Naive thymus-derived CD4-positive, alpha-beta T cell (primary cell): ENCODE measurements around the gene EHMT1. TPM values are rescaled to one million over a fixed set of nuclear protein-coding genes. Genes with fewer than 3 reads are reported as not detected.
A peak's percentile ranks its signal among the peaks of the same experiment; 100 is the strongest.
"Not testable (repeated sequence)": the region's sequence is repeated elsewhere in the genome, so short reads cannot be mapped to it uniquely, and the experiment has no call there.

Experiments used
- ATAC-seq: fragments of 150-1000 bp; cut with Tn5 transposase; 2 replicates; pipeline ENCODE4 v1.10.0; 2021; ENCODE audit warnings: mild to moderate bottlenecking, moderate library complexity
- CTCF ChIA-PET: fragments of 350-600 bp; sonication (Branson Sonifier 250); formaldehyde crosslinking; loops from one replicate; lab custom pipeline; 2021; ENCODE audit warnings: antibody characterized with exemption; lab: Charles Lee
- POLR2A ChIA-PET: fragments of 350-600 bp; sonication (Branson Sonifier 250); formaldehyde crosslinking; loops from one replicate; lab custom pipeline; 2021; ENCODE audit warnings: antibody characterized with exemption, inconsistent platforms; lab: Charles Lee
- DNase-seq, 9 donors: peaks; one replicate each; pipeline versions ENCODE4 v3.0.0 to v3.0.0-alpha.2; 2020 to 2022; ENCODE audit warnings: mixed read lengths in 1 of 9
- H3K27ac ChIP-seq: one replicate; pipeline ENCODE4 v1.7.0; 2013; ENCODE audit warnings: mild to moderate bottlenecking, low read depth, low read length, moderate library complexity
- H3K27me3 ChIP-seq, 2 donors: one replicate each; pipeline ENCODE4 v1.7.0; 2013; ENCODE audit warnings: low read length in 2 of 2, mild to moderate bottlenecking in 2 of 2, moderate library complexity in 2 of 2; ENCODE audit not compliant: control insufficient read depth in 2 of 2, insufficient read depth in 2 of 2
- H3K36me3 ChIP-seq, 3 experiments: 1 replicate in 2 of 3; 2 replicates in 1 of 3; pipeline ENCODE4 v1.7.0; 2013; ENCODE audit warnings: low read length in 3 of 3, mild to moderate bottlenecking in 3 of 3, moderate library complexity in 1 of 3; ENCODE audit not compliant: insufficient read depth in 3 of 3, control insufficient read depth in 2 of 3
- H3K4me1 ChIP-seq, 2 donors: one replicate each; pipeline ENCODE4 v1.7.0; 2013; ENCODE audit warnings: low read length in 2 of 2, mild to moderate bottlenecking in 2 of 2, moderate library complexity in 1 of 2; ENCODE audit not compliant: control insufficient read depth in 2 of 2, insufficient read depth in 2 of 2
- H3K4me3 ChIP-seq: 2 replicates; pipeline ENCODE4 v1.7.0; 2013; ENCODE audit warnings: mild to moderate bottlenecking, low read length
- H3K9me3 ChIP-seq, 3 experiments: 1 replicate in 2 of 3; 2 replicates in 1 of 3; pipeline ENCODE4 v1.7.0; 2013; ENCODE audit warnings: low read length in 3 of 3; ENCODE audit not compliant: control insufficient read depth in 2 of 3
- H3K27ac Mint-ChIP-seq, 9 donors: one replicate each; pipeline ENCODE4 v1.8.0; 2020 to 2022; ENCODE audit warnings: mixed read lengths in 9 of 9, mild to moderate bottlenecking in 8 of 9, moderate library complexity in 5 of 9, inconsistent platforms in 2 of 9
- H3K27me3 Mint-ChIP-seq, 5 donors: one replicate each; pipeline ENCODE4 v1.8.0; 2021 to 2022; ENCODE audit warnings: mixed read lengths in 5 of 5, mild to moderate bottlenecking in 1 of 5
- H3K36me3 Mint-ChIP-seq, 5 donors: one replicate each; pipeline ENCODE4 v1.8.0; 2020 to 2022; ENCODE audit warnings: mixed read lengths in 5 of 5, mild to moderate bottlenecking in 3 of 5, inconsistent platforms in 1 of 5
- H3K4me1 Mint-ChIP-seq, 7 donors: one replicate each; pipeline ENCODE4 v1.8.0; 2020 to 2022; ENCODE audit warnings: mixed read lengths in 7 of 7, mild to moderate bottlenecking in 3 of 7, inconsistent platforms in 1 of 7
- H3K4me3 Mint-ChIP-seq, 10 donors: one replicate each; pipeline ENCODE4 v1.8.0; 2020 to 2022; ENCODE audit warnings: mild to moderate bottlenecking in 10 of 10, mixed read lengths in 10 of 10, moderate library complexity in 6 of 10, inconsistent platforms in 2 of 10
- H3K9me3 Mint-ChIP-seq, 11 donors: one replicate each; pipeline ENCODE4 v1.8.0; 2020 to 2022; ENCODE audit warnings: mixed read lengths in 11 of 11, mild to moderate bottlenecking in 4 of 11, inconsistent platforms in 1 of 11, moderate library complexity in 1 of 11
- intact Hi-C, 2 donors: fragments of 100-400 bp; cut with micrococcal nuclease; formaldehyde crosslinking; loops; one replicate each; pipeline ENCODE4 v1.15.1; 2023
- polyA plus RNA-seq, 2 donors: library from polyadenylated mRNA; unstranded; fragments of 300-500 nt; fragmentation: Illumina TruSeq; gene quantifications; one replicate each; pipeline ENCODE4 v1.2.3, GENCODE V29; 2021
- total RNA-seq, 6 experiments: library from RNA in 5 of 6; stranded (reverse) in 5 of 6; gene quantifications; 1 replicate in 5 of 6; 2 replicates in 1 of 6; pipeline ENCODE4 v1.2.3 and lab custom pipeline; 2021 to 2026

EHMT1 gene
- total and polyA plus RNA-seq, 7 experiments from 2014 or later: 24.7 to 132 (median 112) TPM

- Histone ChIP-seq H3K27ac (no peak overlapping the region), H3K27me3 (no peaks in the 10 kb centered on the region), H3K36me3 (no peaks in the 10 kb centered on the region), H3K9me3 (no peaks in the 10 kb centered on the region), H3K4me1 (no peaks in the 10 kb centered on the region), H3K4me3 (no peak overlapping the region)
- ChIA-PET POLR2A (no interaction called here), CTCF (no interaction called here)
- peak overlapping the region in 2 of 10 donors; percentile 5 to 70 for H3K4me3 Mint-ChIP-seq
- intact Hi-C loops: no loop called here
- DNase-seq: no peak
- peaks cover 0 to 7% (median 0%) of the 10 kb centered on the region in 5 donors for H3K36me3 Mint-ChIP-seq
- peaks cover 12 to 59% (median 40%) of the 10 kb centered on the region in 5 donors for H3K27me3 Mint-ChIP-seq
- peaks cover 0 to 5% (median 4%) of the 10 kb centered on the region in 7 donors for H3K4me1 Mint-ChIP-seq
- no peak for ATAC-seq
- peak overlapping the region in 1 of 9 donors; percentile 4 for H3K27ac Mint-ChIP-seq
- peaks cover 0 to 9% (median 2%) of the 10 kb centered on the region in 11 donors for H3K9me3 Mint-ChIP-seq
Observed at GRCh38 chr9:137875846-137876245, 257.0 kb downstream of the EHMT1 start.

GRCh38 chr9:137876269-137876668 lies 257.5 kb downstream of the EHMT1 start:
- Histone ChIP-seq H3K36me3 (no peaks in the 10 kb centered on the region), H3K27ac (no peak overlapping the region), H3K9me3 (no peaks in the 10 kb centered on the region), H3K4me3 (no peak overlapping the region), H3K4me1 (no peaks in the 10 kb centered on the region), H3K27me3 (no peaks in the 10 kb centered on the region)
- no peak for ATAC-seq
- peaks cover 0 to 5% (median 4%) of the 10 kb centered on the region in 7 donors for H3K4me1 Mint-ChIP-seq
- H3K27me3 Mint-ChIP-seq: peaks cover 12 to 58% (median 40%) of the 10 kb centered on the region in 5 donors
- H3K36me3 Mint-ChIP-seq: peaks cover 0 to 7% (median 0%) of the 10 kb centered on the region in 5 donors
- peaks cover 0 to 9% (median 2%) of the 10 kb centered on the region in 11 donors for H3K9me3 Mint-ChIP-seq
- no peak for DNase-seq
- peak overlapping the region in 1 of 9 donors; percentile 4 for H3K27ac Mint-ChIP-seq
- CTCF ChIA-PET: no interaction called here
- intact Hi-C loops: no loop called here
- POLR2A ChIA-PET: no interaction called here
- peak overlapping the region in 9 of 10 donors; percentile 7 to 70 (median 58) for H3K4me3 Mint-ChIP-seq

- Mint-ChIP-seq H3K4me3 (peak overlapping the region in 6 of 10 donors; percentile 7 to 70 (median 61)), H3K4me1 (peaks cover 0 to 5% (median 4%) of the 10 kb centered on the region in 7 donors), H3K27me3 (peaks cover 12 to 53% (median 43%) of the 10 kb centered on the region in 5 donors), H3K36me3 (peaks cover 0 to 7% (median 0%) of the 10 kb centered on the region in 5 donors), H3K27ac (no peak overlapping the region), H3K9me3 (peaks cover 0 to 9% (median 2%) of the 10 kb centered on the region in 11 donors)
- POLR2A ChIA-PET: no interaction called here
- H3K27ac ChIP-seq: no peak overlapping the region
- ATAC-seq (no peak), DNase-seq (no peak)
- H3K4me3 ChIP-seq: no peak overlapping the region
- no peaks in the 10 kb centered on the region for H3K9me3 ChIP-seq
- H3K27me3 ChIP-seq: no peaks in the 10 kb centered on the region
- CTCF ChIA-PET: no interaction called here
- H3K36me3 ChIP-seq: no peaks in the 10 kb centered on the region
- no peaks in the 10 kb centered on the region for H3K4me1 ChIP-seq
- intact Hi-C loops: no loop called here
Observed at GRCh38 chr9:137876781-137877386, 258.1 kb downstream of the EHMT1 start.

- intact Hi-C loops, H3K9me3 Mint-ChIP-seq, DNase-seq, POLR2A ChIA-PET, H3K4me1 ChIP-seq, H3K36me3 ChIP-seq, CTCF ChIA-PET, H3K27ac Mint-ChIP-seq, ATAC-seq, H3K36me3 Mint-ChIP-seq, H3K4me1 Mint-ChIP-seq, H3K27ac ChIP-seq, H3K4me3 ChIP-seq, H3K9me3 ChIP-seq, H3K27me3 ChIP-seq: not testable (repeated sequence)
- Mint-ChIP-seq H3K27me3 (peaks cover 12 to 54% (median 40%) of the 10 kb centered on the region in 5 donors), H3K4me3 (peak within 1 kb of the TSS in 6 of 10 donors; percentile 7 to 70 (median 61))
Observed at GRCh38 chr9:137877506-137878122, 258.8 kb downstream of the EHMT1 start, which contains the start of gene CACNA1B. TSS of gene CACNA1B (plus strand) at chr9:137877782. CDS start at chr9:137877934, 152 bp downstream.

GRCh38 chr9:137878146-137878941 lies 259.5 kb downstream of the EHMT1 start:
- Mint-ChIP-seq H3K27me3 (peaks cover 12 to 49% (median 40%) of the 10 kb centered on the region in 5 donors), H3K4me1 (peaks cover 0 to 5% (median 4%) of the 10 kb centered on the region in 7 donors), H3K4me3 (peak overlapping the region in 1 of 10 donors; percentile 67), H3K9me3 (peaks cover 0 to 9% (median 2%) of the 10 kb centered on the region in 11 donors), H3K27ac (no peak overlapping the region), H3K36me3 (peaks cover 0 to 7% (median 0%) of the 10 kb centered on the region in 5 donors)
- Histone ChIP-seq H3K9me3 (no peaks in the 10 kb centered on the region), H3K4me3 (no peak overlapping the region), H3K4me1 (no peaks in the 10 kb centered on the region), H3K36me3 (no peaks in the 10 kb centered on the region), H3K27me3 (no peaks in the 10 kb centered on the region), H3K27ac (no peak overlapping the region)
- intact Hi-C loops: no loop called here
- ChIA-PET CTCF (no interaction called here), POLR2A (no interaction called here)
- DNase-seq (peak in 5 of 9 donors; percentile 14 to 56 (median 30)), ATAC-seq (peak; percentile 57)

GRCh38 chr9:137879052-137879451 lies 260.2 kb downstream of the EHMT1 start:
- intact Hi-C loops: no loop called here
- CTCF ChIA-PET: no interaction called here
- H3K27ac ChIP-seq: no peak overlapping the region
- Mint-ChIP-seq H3K36me3 (peaks cover 0 to 4% (median 0%) of the 10 kb centered on the region in 5 donors), H3K9me3 (peaks cover 0 to 9% (median under 1%) of the 10 kb centered on the region in 11 donors), H3K4me3 (peak overlapping the region in 8 of 10 donors; percentile 7 to 71 (median 54)), H3K4me1 (peaks cover 0 to 5% (median 4%) of the 10 kb centered on the region in 7 donors), H3K27ac (no peak overlapping the region), H3K27me3 (peaks cover 12 to 44% (median 34%) of the 10 kb centered on the region in 5 donors)
- H3K4me3 ChIP-seq: no peak overlapping the region
- ATAC-seq: no peak
- no peaks in the 10 kb centered on the region for H3K36me3 ChIP-seq
- no peaks in the 10 kb centered on the region for H3K4me1 ChIP-seq
- H3K9me3 ChIP-seq: no peaks in the 10 kb centered on the region
- H3K27me3 ChIP-seq: no peaks in the 10 kb centered on the region
- POLR2A ChIA-PET: no interaction called here
- no peak for DNase-seq
